Heart right ventricle (tissue), 16 donors: ENCODE measurements around the gene ENGASE. TPM values are rescaled to one million over a fixed set of nuclear protein-coding genes. Genes with fewer than 3 reads are reported as not detected.
A peak's percentile ranks its signal among the peaks of the same experiment; 100 is the strongest.

Experiments used
- ATAC-seq, 8 donors: fragments of 200-7000 bp; cut with Tn5 transposase; one replicate each; pipeline ENCODE4 v1.9.1; 2020; ENCODE audit warnings: mild to moderate bottlenecking in 8 of 8, moderate library complexity in 8 of 8, moderate number of reproducible peaks in 1 of 8
- DNase-seq, 2 donors: peaks; one replicate each; pipeline ENCODE4 v3.0.0-alpha.2; 2020
- H3K27ac ChIP-seq, 10 donors: fragments of 200-600 bp; sonication (generic) in 2 of 10; one replicate each; pipeline versions ENCODE4 v1.5.0 to v1.8.0; 2020 to 2022; ENCODE audit warnings: mild to moderate bottlenecking in 3 of 10
- H3K27me3 ChIP-seq, 7 donors: fragments of 200-600 bp; one replicate each; pipeline ENCODE4 v1.8.0; 2021 to 2022; ENCODE audit warnings: mild to moderate bottlenecking in 2 of 7
- H3K36me3 ChIP-seq, 9 donors: fragments of 200-600 bp; sonication (generic) in 1 of 9; one replicate each; pipeline versions ENCODE4 v1.5.0 to v1.8.0; 2020 to 2022; ENCODE audit warnings: mild to moderate bottlenecking in 2 of 9
- H3K4me1 ChIP-seq, 9 donors: fragments of 200-600 bp; sonication (generic) in 1 of 9; one replicate each; pipeline versions ENCODE4 v1.5.0 to v1.8.0; 2020 to 2022; ENCODE audit warnings: mild to moderate bottlenecking in 4 of 9
- H3K4me3 ChIP-seq, 10 donors: fragments of 200-600 bp; sonication (generic) in 2 of 10; one replicate each; pipeline versions ENCODE4 v1.5.0 to v1.8.0; 2020 to 2022; ENCODE audit warnings: mild to moderate bottlenecking in 7 of 10, moderate library complexity in 2 of 10
- H3K9me3 ChIP-seq, 11 donors: fragments of 200-600 bp in 10 of 11; sonication (generic) in 2 of 11; one replicate each; pipeline versions ENCODE4 v1.5.0 to v1.8.0; 2013 to 2022; ENCODE audit warnings: mild to moderate bottlenecking in 2 of 11, control low read depth in 1 of 11, moderate library complexity in 1 of 11
- WGBS, 2 donors: extraction: QIAGEN DNeasy Blood & Tissue Kit; methylation state at CpG; one replicate each; pipeline ENCODE4 v1.1.7; 2013; ENCODE audit warnings: inconsistent platforms in 1 of 2; 5-methylcytosine and 5-hydroxymethylcytosine counted together
- intact Hi-C, 10 donors: fragments of 100-400 bp; cut with DNase I; formaldehyde crosslinking; loops; one replicate each; pipeline versions ENCODE4 v1.11.1 to v1.14.2; 2022
- polyA plus RNA-seq, 2 donors: library from polyadenylated mRNA; stranded (reverse); fragments of 200-250 nt; gene quantifications; one replicate each; pipeline ENCODE4 v1.2.3, GENCODE V29; 2013
- total RNA-seq, 10 donors: library from RNA; stranded (reverse); fragmentation: NEBNext Ultra II Directional in 3 of 10; extraction: Animal tissue kit (Norgen Biotek cat#: 25700) in 3 of 10; gene quantifications; one replicate each; pipeline versions ENCODE4 v1.2.1 to v1.2.4, GENCODE V29; 2021 to 2023
- TF ChIP-seq, protein P1 (sequence below), 9 donors: fragments of 200-600 bp; sonication (generic) in 2 of 9; IDR thresholded peaks; one replicate each; pipeline versions ENCODE4 v1.5.0 to v1.8.0; 2021 to 2022; ENCODE audit warnings: antibody characterized with exemption in 9 of 9, mild to moderate bottlenecking in 5 of 9, moderate library complexity in 1 of 9
- donor health status: Arrhythmogenic right ventricular cardiomyopathy.
- donor health status: ischemic (EF 13 %, LVEDD 7.1; RV severe dilation, severe dysfunction).
- donor health status: healthy with polysubstance abuse.
- donor health status: DM: no; HTN: yes; CAD: no.
- donor health status: DM: no; HTN: no; CAD: no.
- donor health status: ischemic (EF 25% LVEDD 6.9; RV normal size, moderate dysfunction).
- donor health status: ischemic (EF 25% LVEDD 5.7; RV mildly dilated, moderate dysfunction).
- donor health status: healthy.
- donor health status: DM: yes; HTN: yes; CAD: no.
- donor health status: Ischemic cardiomyopathy.
- donor health status: ischemic (EF 35%, LVEDD 5.7; RV mildly dilated, moderate dysfunction).
- donor health status: nonischemic (EF 11% LVEDD 7.7; RV severe dilation, severe dysfunction).
- donor health status: DM: yes; HTN: yes; CAD: no.
- donor health status: PGD.
- donor health status: ischemic (EF 29% LVEDD 5.4; RV normal size, mild dysfunction).
- donor health status: nonischemic (EF 23%, LVEDD 6.1; RV moderate dilation, normal function).

The ENGASE gene
- total and polyA plus RNA-seq, 12 donors = 9.7 to 54.1 (median 26.6) TPM

- ATAC-seq (no peak), DNase-seq (no peak)
- Histone ChIP-seq H3K27ac (no peak overlapping the region), H3K27me3 (peaks cover 0 to 29% (median 12%) of the 10 kb centered on the region in 7 donors), H3K36me3 (peaks cover 4 to 50% (median 22%) of the 10 kb centered on the region in 9 donors), H3K4me1 (peaks cover 0 to 17% (median 6%) of the 10 kb centered on the region in 9 donors), H3K9me3 (no peaks in the 10 kb centered on the region), H3K4me3 (no peak overlapping the region)
- TF ChIP-seq, protein P1, sequence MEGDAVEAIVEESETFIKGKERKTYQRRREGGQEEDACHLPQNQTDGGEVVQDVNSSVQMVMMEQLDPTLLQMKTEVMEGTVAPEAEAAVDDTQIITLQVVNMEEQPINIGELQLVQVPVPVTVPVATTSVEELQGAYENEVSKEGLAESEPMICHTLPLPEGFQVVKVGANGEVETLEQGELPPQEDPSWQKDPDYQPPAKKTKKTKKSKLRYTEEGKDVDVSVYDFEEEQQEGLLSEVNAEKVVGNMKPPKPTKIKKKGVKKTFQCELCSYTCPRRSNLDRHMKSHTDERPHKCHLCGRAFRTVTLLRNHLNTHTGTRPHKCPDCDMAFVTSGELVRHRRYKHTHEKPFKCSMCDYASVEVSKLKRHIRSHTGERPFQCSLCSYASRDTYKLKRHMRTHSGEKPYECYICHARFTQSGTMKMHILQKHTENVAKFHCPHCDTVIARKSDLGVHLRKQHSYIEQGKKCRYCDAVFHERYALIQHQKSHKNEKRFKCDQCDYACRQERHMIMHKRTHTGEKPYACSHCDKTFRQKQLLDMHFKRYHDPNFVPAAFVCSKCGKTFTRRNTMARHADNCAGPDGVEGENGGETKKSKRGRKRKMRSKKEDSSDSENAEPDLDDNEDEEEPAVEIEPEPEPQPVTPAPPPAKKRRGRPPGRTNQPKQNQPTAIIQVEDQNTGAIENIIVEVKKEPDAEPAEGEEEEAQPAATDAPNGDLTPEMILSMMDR (IDR thresholded peaks at IDR 0.05) = no peak
- 94 to 96% methylated on average over 26 of the region's 26 CpGs for WGBS, 2 donors
- intact Hi-C loops = loop anchor here in 4 of 10 donors (2.0 to 10.0 kb wide), 6 partner anchors 54 to 626 kb away; no protein-coding TSS in a partner anchor
Observed at GRCh38 chr17:79088247-79088996, 13.8 kb downstream of the ENGASE start.

DNA sequence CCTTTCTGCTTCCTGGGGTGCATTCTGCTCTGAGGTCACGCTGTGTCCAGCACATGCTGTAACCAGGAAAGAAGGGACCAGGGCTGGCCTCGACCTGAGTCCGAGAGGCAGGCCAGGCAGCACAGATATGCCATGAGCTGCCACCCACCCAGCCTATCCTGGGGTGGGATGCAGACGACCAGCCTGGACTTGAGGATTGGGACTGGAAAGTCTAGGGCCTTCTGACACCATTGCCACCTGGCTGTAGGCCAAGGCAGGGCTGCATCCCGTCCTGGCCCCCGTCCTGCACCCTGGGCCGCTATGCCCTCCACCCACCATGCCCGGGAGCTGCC, 14.3 kb downstream of the ENGASE start:
- Histone ChIP-seq H3K27me3 (peaks cover 0 to 32% (median 16%) of the 10 kb centered on the region in 7 donors), H3K36me3 (peaks cover 4 to 45% (median 18%) of the 10 kb centered on the region in 9 donors), H3K9me3 (no peaks in the 10 kb centered on the region), H3K4me3 (no peak overlapping the region), H3K4me1 (peaks cover 0 to 15% (median 6%) of the 10 kb centered on the region in 9 donors), H3K27ac (no peak overlapping the region)
- DNase-seq (no peak), ATAC-seq (no peak)
- TF ChIP-seq, protein P1 (IDR thresholded peaks at IDR 0.05) = no peak
- WGBS, 2 donors = 76 to 78% methylated on average over 8 of the region's 8 CpGs
- intact Hi-C loops = loop anchor here in 4 of 10 donors (2.0 to 10.0 kb wide), 6 partner anchors 54 to 626 kb away; no protein-coding TSS in a partner anchor

- WGBS, 2 donors = 63 to 77% methylated on average over 31 of the region's 31 CpGs
- Histone ChIP-seq H3K4me3 (no peak overlapping the region), H3K27me3 (peaks cover 0 to 42% (median 25%) of the 10 kb centered on the region in 7 donors), H3K36me3 (peaks cover under 1 to 36% (median 11%) of the 10 kb centered on the region in 9 donors), H3K9me3 (no peaks in the 10 kb centered on the region), H3K27ac (no peak overlapping the region), H3K4me1 (peaks cover 0 to 15% (median 6%) of the 10 kb centered on the region in 9 donors)
- ATAC-seq (peak in 2 of 8 donors; percentile 1 to 4), DNase-seq (no peak)
- TF ChIP-seq, protein P1 (IDR thresholded peaks at IDR 0.05) = no peak
- intact Hi-C loops = loop anchor here in 5 of 10 donors (2.0 to 10.0 kb wide), 6 partner anchors 55 to 625 kb away; no protein-coding TSS in a partner anchor
Observed at GRCh38 chr17:79089720-79090442, 15.3 kb downstream of the ENGASE start.
